ENCODE results near the gene DCST2. TPM values are rescaled to one million over a fixed set of nuclear protein-coding genes. Genes with fewer than 3 reads are reported as not detected.

The DCST2 gene
- total and polyA plus RNA-seq, 7 donors, result 0.04 to 0.56 (median 0.19) TPM; not detected in 2

DNA sequence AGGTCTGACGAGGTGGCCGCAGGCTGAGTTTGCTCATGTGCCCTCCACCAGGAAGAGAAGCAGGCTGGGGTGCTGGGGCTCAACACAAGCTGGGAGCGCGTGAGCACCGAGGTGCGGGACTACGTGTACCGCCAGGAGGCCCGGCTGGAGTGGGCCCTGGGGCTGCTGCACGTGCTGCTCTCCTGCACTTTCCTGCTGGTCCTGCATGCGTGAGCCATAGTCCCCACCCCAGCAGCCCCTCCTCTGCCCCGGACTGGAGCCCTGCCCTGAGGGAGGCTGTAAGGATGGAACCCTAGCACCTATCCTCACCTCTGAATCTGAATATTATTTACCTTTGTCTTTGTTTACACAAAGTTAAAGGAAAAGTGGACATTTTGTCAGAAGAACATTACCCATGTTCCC, 9.7 kb upstream of the DCST2 start:
- Histone ChIP-seq H3K36me3 (ENCODE audit: insufficient read depth in 1 of 2, low read depth in 1 of 2) (no peaks in the 10 kb centered on the region), H3K27me3 (ENCODE audit: insufficient read depth in 3 of 3, low read length in 2 of 3) (no peaks in the 10 kb centered on the region), H3K4me3 (no peak overlapping the region), H3K4me1 (peaks cover 12% of the 10 kb centered on the region), H3K27ac (no peak overlapping the region), H3K9me3 (no peaks in the 10 kb centered on the region)
- DNase-seq (no peak), ATAC-seq (no peak)
- TF ChIP-seq, protein P1, sequence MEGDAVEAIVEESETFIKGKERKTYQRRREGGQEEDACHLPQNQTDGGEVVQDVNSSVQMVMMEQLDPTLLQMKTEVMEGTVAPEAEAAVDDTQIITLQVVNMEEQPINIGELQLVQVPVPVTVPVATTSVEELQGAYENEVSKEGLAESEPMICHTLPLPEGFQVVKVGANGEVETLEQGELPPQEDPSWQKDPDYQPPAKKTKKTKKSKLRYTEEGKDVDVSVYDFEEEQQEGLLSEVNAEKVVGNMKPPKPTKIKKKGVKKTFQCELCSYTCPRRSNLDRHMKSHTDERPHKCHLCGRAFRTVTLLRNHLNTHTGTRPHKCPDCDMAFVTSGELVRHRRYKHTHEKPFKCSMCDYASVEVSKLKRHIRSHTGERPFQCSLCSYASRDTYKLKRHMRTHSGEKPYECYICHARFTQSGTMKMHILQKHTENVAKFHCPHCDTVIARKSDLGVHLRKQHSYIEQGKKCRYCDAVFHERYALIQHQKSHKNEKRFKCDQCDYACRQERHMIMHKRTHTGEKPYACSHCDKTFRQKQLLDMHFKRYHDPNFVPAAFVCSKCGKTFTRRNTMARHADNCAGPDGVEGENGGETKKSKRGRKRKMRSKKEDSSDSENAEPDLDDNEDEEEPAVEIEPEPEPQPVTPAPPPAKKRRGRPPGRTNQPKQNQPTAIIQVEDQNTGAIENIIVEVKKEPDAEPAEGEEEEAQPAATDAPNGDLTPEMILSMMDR (IDR thresholded peaks at IDR 0.05), result no peak
- WGBS, 3 donors, result 76 to 85% (median 84%) methylated on average over 10 to 12 of the region's 12 CpGs
- intact Hi-C loops (cut with DNase I), result loop anchor here in 1 of 2 donors (5.0 kb wide), 1 partner anchor 39 kb away; no protein-coding TSS in a partner anchor

DNA sequence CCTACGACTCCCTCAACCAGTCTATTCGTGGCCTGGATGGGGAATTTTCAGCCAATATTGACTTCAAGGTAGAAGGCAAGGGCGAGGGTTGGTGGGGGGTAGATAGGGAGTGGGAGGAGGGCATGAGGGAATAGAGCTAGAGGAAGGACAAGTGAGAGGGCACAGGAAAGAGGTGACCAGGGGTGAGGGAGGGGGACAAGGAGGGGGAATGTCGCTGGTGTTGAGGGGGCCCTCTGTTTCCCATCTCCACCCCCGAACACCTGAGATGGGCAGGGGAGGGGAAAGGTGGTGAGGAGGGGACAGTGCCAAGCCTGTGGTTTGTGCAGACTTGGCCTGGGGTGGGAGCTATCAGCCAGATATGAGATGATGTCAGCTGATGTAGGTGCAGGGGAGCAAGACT, 9.2 kb upstream of the DCST2 start:
- no peaks in the 10 kb centered on the region for H3K27me3 ChIP-seq (ENCODE audit: insufficient read depth in 3 of 3, low read length in 2 of 3)
- intact Hi-C loops (cut with DNase I), result loop anchor here in 1 of 2 donors (5.0 kb wide), 1 partner anchor 40 kb away; no protein-coding TSS in a partner anchor
- peaks cover 8% of the 10 kb centered on the region for H3K4me1 ChIP-seq
- DNase-seq, result no peak
- H3K36me3 ChIP-seq (ENCODE audit: insufficient read depth in 1 of 2, low read depth in 1 of 2), result no peaks in the 10 kb centered on the region
- WGBS, 3 donors, result 86 to 91% (median 88%) methylated on average over 5 of the region's 5 CpGs
- no peaks in the 10 kb centered on the region for H3K9me3 ChIP-seq
- ATAC-seq, result no peak
- H3K4me3 ChIP-seq, result no peak overlapping the region
- TF ChIP-seq, protein P1 (IDR thresholded peaks at IDR 0.05), result no peak
- no peak overlapping the region for H3K27ac ChIP-seq

DNA sequence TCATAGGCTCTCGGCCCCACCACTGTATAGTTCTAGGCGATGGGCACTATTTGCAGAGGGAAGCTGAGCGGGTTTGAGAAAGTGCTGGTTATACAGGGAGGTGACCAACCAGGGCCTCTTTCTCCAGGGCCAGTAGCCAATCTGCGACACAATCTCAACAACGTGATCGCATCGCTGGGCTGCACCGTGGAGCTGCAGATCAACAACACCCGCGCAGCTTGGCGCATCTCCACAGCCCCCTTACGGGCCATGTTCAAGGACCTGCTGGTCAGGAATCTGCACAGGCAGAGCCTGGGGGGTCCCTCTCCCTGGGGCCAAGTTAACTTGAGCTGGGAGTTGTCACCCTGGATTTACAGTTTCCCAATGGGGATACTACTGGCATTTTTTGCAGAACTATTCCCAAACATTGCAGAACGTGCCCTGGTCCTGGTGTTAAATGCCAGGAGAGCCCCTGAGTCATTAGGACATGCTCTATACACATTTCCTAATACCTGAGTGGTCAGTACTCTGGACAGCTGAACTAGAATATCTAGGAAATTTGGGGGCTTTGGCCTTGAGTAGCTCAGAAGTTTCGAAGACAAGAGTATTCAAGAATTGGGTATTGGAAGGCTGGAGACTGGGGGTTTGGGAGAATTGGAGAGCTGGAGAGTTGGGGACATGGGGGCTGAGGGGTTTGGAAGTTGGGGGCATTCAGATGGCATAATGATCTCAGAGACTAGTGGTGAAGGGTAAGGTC, 6.9 kb upstream of the DCST2 start:
- no peak for DNase-seq
- 83 to 86% (median 84%) methylated on average over 14 of the region's 14 CpGs for WGBS, 3 donors
- intact Hi-C loops (cut with DNase I), result loop anchor here in 1 of 2 donors (5.0 kb wide), 1 partner anchor 42 kb away; no protein-coding TSS in a partner anchor

DNA sequence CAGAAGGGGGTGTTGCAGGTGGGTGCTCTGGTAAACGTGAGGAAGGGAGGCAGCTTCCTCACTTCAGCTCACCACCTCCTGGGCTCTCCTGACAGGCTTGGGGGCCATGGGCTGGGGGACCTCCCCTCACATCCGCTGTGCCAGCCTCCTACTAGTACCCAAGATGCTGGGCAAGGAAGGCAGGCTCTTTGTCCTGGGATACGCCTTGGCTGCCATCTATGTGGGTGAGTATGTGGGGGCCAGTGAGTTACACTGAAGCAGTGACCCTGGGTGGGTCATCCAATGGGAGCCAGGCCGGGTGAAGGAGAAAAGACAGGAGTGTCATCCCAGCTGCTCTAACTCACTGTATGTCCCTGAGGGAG, 5.7 kb upstream of the DCST2 start:
- TF ChIP-seq, protein P1 (IDR thresholded peaks at IDR 0.05), result no peak
- Histone ChIP-seq H3K9me3 (no peaks in the 10 kb centered on the region), H3K4me3 (no peak overlapping the region), H3K4me1 (no peaks in the 10 kb centered on the region), H3K27ac (no peak overlapping the region), H3K36me3 (ENCODE audit: insufficient read depth in 1 of 2, low read depth in 1 of 2) (no peaks in the 10 kb centered on the region), H3K27me3 (ENCODE audit: insufficient read depth in 3 of 3, low read length in 2 of 3) (no peaks in the 10 kb centered on the region)
- 78 to 86% (median 83%) methylated on average over 4 of the region's 4 CpGs for WGBS, 3 donors
- intact Hi-C loops (cut with DNase I), result no loop called here
- ATAC-seq (no peak), DNase-seq (no peak)

More for the DNA sequence above, 6.9 kb upstream of the DCST2 start:
- ATAC-seq, result no peak
- Histone ChIP-seq H3K27me3 (ENCODE audit: insufficient read depth in 3 of 3, low read length in 2 of 3) (no peaks in the 10 kb centered on the region), H3K4me3 (no peak overlapping the region), H3K9me3 (no peaks in the 10 kb centered on the region), H3K27ac (no peak overlapping the region), H3K4me1 (peaks cover 8% of the 10 kb centered on the region), H3K36me3 (ENCODE audit: insufficient read depth in 1 of 2, low read depth in 1 of 2) (no peaks in the 10 kb centered on the region)
- TF ChIP-seq, protein P1 (IDR thresholded peaks at IDR 0.05), result no peak

All from psoas muscle (tissue), 8 donors.